22Rv1 (cell line): ENCODE data around the gene TEAD3.

Experiments
- H3K27ac ChIP-seq: fragments of 450-650 bp; 2 replicates; pipeline ENCODE4 v1.5.1; 2017
- CTCF ChIP-seq: fragments of 450-650 bp; IDR thresholded peaks from 2 replicates; pipeline ENCODE4 v1.5.1; 2017; ENCODE audit warnings: mild to moderate bottlenecking
- ZFX ChIP-seq: fragments of 450-650 bp; IDR thresholded peaks from 2 replicates; pipeline ENCODE4 v1.6.1; 2017; ENCODE audit warnings: antibody characterized with exemption, borderline replicate concordance

The TEAD3 gene

GRCh38 chr6:35428421-35429149 lies 68.3 kb downstream of the TEAD3 start:
- H3K27ac ChIP-seq: no peak overlapping the region
- TF ChIP-seq CTCF: no peak
- TF ChIP-seq ZFX: no peak

- H3K27ac ChIP-seq: no peak overlapping the region
- TF ChIP-seq CTCF: no peak
- TF ChIP-seq ZFX: no peak
Measured at GRCh38 chr6:35427851-35428321, 69.0 kb downstream of the TEAD3 start.

- no peak overlapping the region for H3K27ac ChIP-seq
- TF ChIP-seq CTCF (no peak), ZFX (no peak)
Measured at GRCh38 chr6:35427435-35427834, 69.4 kb downstream of the TEAD3 start.

GRCh38 chr6:35426074-35426473 lies 70.8 kb downstream of the TEAD3 start:
- no peak overlapping the region for H3K27ac ChIP-seq
- TF ChIP-seq ZFX (no peak), CTCF (no peak)

- H3K27ac ChIP-seq: no peak overlapping the region
- no peak for TF ChIP-seq CTCF
- no peak for TF ChIP-seq ZFX
Measured at GRCh38 chr6:35425284-35425683, 71.6 kb downstream of the TEAD3 start.
